Measurements from ENCODE around the gene LTK. TPM values are rescaled to one million over a fixed set of nuclear protein-coding genes. Genes with fewer than 3 reads are reported as not detected.

The LTK gene
- total and polyA plus RNA-seq, 2 of the 8 experiments (the other 6 are each of a cell fraction or from before 2014, with no cell fraction given), result 0.05 to 0.19 TPM

DNA sequence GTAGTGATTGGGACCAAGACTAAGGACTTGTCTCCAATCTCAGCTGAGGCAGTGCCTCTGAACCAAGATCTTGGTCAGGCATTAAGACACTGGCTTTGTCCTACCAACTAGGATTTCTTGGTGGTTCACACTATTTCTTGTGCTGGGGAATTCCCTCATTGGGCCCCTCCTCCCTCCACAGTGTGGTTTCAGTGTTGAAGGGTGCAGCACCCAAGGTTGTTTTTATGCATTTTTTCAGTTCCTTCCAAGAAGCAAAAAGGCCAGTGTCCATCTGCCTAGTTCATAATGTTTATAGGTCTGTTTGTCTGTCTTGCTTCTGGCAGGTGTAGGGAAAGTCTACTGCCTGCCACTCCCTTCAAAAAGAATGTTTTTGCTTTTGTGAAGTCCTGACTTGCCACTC, 30.5 kb downstream of the LTK start (continued):
- TF ChIP-seq RXRA (IDR thresholded peaks at IDR 0.05; ENCODE audit: insufficient read depth, low read depth, low read length) (no peak), MAFK (IDR thresholded peaks at IDR 0.05; ENCODE audit: low read depth, low read length) (no peak)

All from H1 (cell line).